Right ventricle myocardium superior (tissue), 1 donor: ENCODE measurements around the gene ABHD6. TPM values are rescaled to one million over a fixed set of nuclear protein-coding genes. Genes with fewer than 3 reads are reported as not detected.
A peak's percentile ranks its signal among the peaks of the same experiment; 100 is the strongest.
"Not testable (repeated sequence)": the region's sequence is repeated elsewhere in the genome, so short reads cannot be mapped to it uniquely, and the experiment has no call there.

Source experiments
- ATAC-seq: fragments of 200-7000 bp; cut with Tn5 transposase; one replicate; pipeline ENCODE4 v1.9.1; 2020; ENCODE audit warnings: mild to moderate bottlenecking; ENCODE audit not compliant: poor library complexity
- DNase-seq: peaks from one replicate; pipeline ENCODE4 v3.0.0-alpha.2; 2020
- intact Hi-C: fragments of 100-400 bp; cut with DNase I; formaldehyde crosslinking; loops from one replicate; pipeline ENCODE4 v1.11.2; 2022
- total RNA-seq: library from RNA; stranded (reverse); fragmentation: NEBNext Ultra II Directional; extraction: Animal tissue kit (Norgen Biotek cat#: 25700); gene quantifications from one replicate; pipeline ENCODE4 v1.2.1, GENCODE V29; 2021
- donor health status: DM: no; HTN: yes; CAD: no; lungs with severe emphysema.

Gene ABHD6
- total RNA-seq, 1 donor from 2014 or later, result 8.3 TPM

DNA sequence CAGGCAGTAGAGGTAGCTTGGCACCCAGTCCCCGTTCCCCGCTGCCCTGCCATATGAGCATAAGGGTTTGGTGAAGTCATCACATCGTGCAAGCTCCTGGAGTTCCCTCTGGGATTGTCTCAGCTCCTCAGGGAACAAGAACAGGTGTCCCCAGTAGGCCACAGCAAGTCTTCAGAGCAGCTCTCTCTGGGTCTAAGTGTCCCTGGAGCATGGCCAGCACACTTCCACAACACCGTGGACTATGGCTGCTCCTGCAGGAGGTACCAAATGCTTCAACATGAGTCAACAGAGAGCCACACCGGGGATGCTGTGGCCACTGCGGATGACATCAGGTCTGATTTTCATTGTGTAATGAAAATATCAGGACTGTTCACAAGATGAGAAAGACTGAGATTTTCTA, 23.1 kb downstream of the ABHD6 start:
- intact Hi-C loops, result no loop called here
- no peak for DNase-seq
- ATAC-seq, result no peak

DNA sequence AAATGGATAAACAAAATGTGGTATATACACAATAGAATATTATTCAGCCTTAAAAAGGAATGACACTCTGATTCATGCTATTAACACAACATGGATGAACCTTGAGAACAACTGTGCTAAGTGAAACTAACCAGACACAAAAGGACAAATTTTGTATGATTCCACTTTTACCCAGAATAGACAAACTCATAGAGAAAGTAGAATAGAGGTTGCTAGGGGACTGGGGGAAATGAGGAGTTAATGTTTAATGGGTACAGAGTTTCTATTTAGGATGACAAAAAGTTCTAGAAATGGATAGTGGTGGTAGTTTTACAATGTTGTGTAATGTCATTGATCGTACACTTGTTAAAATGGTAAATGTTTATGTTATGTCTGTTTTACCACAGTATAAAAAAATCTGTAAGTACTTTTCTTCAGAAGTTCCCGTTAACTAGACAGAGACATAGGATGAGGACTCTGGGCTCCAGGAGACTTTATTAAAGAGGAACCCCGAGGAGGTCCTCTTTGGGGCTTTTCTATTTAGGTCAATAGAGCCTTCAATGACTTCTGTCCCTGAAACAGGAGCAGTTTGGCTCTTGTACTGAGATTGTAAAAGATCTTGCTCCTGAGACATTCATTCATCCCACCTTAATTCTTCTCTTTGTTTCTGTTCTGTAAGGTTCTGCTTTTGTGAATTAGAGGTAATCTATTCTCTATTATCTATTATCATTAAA, 24.5 kb downstream of the ABHD6 start:
- DNase-seq (no peak), ATAC-seq (no peak)
- intact Hi-C loops, result no loop called here

DNA sequence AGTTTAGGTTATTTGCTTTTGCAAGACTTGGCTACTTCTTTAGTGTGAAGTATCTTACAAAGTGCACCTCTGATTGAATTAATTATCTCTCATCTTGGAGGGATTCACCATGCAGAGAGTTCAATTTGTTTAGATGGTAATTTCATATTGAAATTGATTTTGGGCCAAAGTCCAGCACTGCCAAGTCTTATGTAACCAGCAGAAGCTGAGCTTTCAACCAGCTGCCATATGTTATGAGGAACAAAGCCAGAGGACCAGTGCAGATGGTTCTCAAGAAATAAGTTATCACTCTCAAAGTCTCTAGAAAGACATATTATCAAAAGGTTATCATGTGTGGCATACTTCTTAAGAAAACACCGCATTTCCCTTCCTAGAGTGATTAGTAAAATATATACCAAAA, 29.0 kb downstream of the ABHD6 start:
- ATAC-seq, result no peak
- no peak for DNase-seq
- intact Hi-C loops, result no loop called here

DNA sequence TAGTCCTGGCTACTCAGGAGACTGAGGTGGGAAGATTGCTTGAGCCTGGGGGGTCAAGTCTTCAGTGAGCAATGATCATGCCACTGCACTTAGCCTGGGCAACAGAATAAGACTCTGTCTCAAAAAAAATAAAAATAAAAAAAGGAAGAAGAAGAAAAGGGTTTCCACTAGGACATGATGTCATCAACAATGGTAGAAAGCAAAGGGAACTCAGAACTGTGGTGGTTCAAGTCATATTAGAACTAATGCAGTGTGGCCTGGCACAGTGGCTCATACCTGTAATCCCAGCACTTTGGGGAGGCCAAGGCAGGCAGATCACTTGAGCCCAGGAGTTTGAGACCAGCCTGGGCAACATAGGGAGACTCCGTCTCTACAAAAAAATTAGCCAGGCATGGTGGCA, 30.0 kb downstream of the ABHD6 start:
- DNase-seq, ATAC-seq, intact Hi-C loops: not testable (repeated sequence)

DNA sequence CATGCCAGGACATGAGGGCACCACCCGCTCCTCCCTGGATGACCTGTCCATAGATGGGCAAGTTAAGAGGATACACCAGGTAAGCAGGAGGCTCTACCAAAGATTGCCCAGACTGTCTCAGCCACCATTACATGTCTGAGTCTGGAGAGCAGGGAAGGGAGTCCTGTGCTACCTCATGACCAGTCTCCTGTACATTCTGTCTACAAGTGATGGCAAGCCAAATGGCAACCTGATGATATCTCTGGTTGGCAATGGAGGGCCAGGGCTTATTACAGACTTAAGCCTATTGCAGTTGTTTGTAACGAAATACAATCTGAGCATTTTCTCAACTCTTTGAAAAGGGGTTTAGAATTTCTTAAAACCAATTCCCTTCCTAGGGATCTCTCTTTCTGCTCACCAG, 31.8 kb downstream of the ABHD6 start:
- intact Hi-C loops, result no loop called here
- ATAC-seq (no peak), DNase-seq (no peak)

DNA sequence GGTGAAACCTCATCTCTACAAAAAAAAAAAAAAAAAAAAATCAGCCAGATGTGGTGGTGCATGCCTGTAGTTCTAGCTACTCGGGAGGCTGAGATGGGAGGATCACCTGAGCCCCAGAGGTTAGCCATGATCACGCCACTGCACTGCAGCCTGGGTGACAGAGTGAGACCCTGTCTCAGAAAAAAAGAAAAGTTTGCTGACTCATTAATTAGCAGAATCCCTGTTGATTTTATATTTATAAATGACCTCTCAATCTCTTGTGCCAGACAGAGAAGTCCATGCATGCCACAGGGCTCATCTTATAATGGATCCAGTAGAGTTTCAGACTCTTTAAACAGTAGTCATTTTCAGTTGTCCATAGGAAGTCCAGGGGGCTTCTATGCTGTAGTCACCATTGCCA, 32.9 kb downstream of the ABHD6 start:
- DNase-seq (no peak), ATAC-seq (no peak)
- intact Hi-C loops, result no loop called here

DNA sequence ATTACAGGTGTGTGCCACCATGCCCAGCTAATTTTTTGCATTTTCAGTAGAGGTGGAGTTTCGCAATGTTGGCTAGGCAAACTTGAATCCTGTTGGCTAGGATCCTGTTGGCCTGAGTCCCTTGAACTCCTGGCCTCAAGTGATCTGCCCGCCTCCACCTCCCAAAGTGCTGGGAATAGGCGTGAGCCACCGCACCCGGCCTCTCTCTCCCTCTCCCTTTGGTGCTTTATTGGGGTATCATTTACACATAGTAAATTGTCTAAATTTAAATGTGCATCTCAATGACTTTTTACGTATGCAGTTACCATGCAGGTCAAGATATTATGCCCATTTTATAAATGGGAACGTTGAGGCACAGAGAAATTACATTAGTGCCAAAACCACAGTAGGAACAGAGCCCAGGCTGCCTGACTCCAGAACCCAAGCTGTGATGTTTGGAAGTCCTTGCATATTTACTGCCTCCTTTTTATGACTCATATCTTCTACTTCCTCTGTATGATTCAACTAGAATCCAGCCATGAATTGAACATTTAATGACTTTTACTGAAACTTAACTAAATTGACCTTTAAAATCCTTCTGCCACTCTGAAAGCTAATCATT, 34.4 kb downstream of the ABHD6 start:
- ATAC-seq (no peak), DNase-seq (no peak)

DNA sequence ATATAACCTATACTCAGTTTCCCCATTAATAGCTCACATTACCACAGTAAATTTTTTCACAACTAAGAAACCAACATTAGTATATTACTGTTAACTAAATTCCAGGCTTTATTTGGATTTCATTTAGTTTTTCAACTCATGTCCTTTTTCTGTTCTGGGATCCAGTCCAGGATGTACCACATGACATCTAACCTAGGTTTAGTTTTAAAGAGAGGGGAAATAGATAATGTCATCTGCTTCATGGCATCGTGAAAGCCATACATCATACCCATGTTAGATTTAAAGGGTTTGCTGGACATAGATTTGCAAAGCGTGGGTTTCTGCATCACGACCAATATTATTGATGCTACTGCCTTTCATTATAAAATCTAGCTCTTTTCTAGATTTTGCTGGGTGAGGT, 35.3 kb downstream of the ABHD6 start:
- DNase-seq (no peak), ATAC-seq (no peak)
- intact Hi-C loops, result no loop called here

More for the DNA sequence above, 34.4 kb downstream of the ABHD6 start:
- intact Hi-C loops, result no loop called here

DNA sequence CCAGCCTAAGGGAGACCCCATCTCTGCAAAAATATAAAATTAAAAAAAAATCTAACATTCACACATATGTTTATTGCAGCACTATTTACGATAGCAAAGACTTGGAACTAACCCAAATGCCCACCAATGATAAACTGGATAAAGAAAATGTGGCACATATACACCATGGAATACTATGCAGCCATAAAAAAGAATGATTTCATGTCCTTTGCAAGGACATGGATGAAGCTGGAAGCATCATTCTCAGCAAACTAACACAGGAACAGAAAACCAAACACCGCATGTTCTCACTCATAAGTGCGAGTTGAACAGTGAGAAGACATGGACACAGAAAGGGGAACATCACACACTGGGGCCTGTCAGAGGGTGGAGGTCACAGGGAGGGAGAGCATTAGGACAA, 35.8 kb downstream of the ABHD6 start:
- ATAC-seq, DNase-seq, intact Hi-C loops: not testable (repeated sequence)

DNA sequence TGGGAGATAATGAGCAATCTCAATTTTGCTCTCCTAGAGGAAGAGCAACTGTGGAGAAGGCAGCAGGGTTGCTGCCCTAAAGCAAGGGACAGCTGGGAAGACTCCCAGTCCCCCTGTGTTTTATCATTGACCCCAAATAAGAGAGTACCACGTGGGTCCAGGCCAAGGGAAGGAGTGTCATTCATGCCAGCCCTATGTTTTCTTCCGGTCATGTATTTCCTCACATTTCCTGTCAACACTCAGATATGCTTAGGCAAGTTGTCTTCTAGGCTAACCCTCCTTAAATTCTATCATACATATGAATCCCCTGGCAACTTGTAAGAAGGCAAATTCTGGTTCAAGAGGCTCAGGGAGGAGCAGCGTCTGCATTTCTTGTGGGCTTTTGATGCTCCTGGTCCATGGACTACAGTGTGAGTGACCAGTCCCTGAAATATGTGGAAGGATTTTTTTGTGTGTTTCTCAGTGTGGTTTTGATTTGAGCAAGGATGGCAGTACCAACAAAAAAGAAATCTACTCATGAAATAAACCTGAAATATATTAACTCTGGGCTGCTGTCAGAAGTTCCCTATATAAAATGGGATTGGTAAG, 36.5 kb downstream of the ABHD6 start:
- DNase-seq, result no peak
- no peak for ATAC-seq
- intact Hi-C loops, result no loop called here

DNA sequence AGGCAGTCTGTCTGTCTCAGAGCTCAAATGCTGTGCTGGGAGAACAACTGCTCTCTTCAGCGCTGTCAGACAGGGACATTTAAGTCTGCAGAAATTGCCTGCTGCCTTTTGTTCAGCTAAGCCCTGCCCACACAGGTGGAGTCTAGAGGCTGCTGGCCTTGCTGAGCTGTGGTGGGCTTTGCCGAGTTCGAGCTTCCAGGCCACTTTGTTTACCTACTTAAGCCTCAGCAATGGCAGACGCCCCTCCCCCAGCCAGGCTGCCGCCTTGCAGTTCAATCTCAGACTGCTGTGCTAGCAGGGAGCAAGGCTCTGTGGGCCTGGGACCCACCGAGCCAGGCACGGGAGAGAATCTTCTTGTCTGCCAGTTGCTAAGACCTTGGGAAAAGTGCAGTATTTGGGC, 43.5 kb downstream of the ABHD6 start:
- intact Hi-C loops, result loop anchor here (10.0 kb wide), 1 partner anchor 46 kb away; the partner anchor contains the start of gene ABHD6
- no peak for DNase-seq
- no peak for ATAC-seq

DNA sequence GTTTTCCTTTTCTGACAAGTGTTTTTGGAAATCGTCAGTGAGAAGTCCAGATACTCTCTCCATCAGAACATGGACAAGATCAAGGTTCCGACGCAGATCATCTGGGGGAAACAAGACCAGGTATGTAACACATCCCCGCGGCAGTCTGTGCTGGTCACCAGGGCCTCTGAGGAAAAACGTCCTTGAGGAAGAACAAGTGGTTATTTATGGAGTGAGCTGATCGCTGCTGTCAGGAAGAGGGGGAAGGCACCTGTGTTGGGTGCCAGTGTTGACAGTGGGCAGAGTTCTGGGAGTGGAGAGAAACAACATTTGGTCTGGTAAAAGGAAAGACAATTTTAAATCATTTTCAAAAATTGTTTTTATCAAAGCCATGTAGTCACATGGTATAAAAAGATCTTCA, 47.7 kb downstream of the ABHD6 start:
- intact Hi-C loops, result loop anchor here (10.0 kb wide), 1 partner anchor 51 kb away; the partner anchor contains the start of gene ABHD6
- ATAC-seq (peak; percentile 88), DNase-seq (no peak)

DNA sequence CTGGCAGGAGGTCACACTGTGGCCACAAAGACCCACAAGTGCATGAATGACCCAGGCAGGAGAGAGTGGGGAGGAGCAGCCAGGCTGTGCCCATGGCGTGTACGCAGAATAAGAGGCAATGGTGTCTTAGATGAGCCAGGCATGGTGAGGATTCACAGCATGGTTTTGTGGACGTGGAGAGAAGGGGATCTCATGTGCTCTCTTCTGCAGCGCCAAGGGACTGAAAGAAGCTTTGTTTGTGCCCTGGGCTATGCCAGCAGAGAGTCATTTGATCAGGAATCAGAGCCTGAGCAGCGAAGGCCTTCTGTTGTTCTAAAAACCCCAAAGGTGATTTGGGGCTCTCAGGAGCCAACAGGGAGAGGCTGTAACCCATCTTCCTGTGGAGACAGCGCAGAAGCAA, 49.8 kb downstream of the ABHD6 start:
- no peak for ATAC-seq
- intact Hi-C loops, result loop anchor here (10.0 kb wide), 1 partner anchor 53 kb away; the partner anchor contains the start of gene ABHD6
- DNase-seq, result no peak

DNA sequence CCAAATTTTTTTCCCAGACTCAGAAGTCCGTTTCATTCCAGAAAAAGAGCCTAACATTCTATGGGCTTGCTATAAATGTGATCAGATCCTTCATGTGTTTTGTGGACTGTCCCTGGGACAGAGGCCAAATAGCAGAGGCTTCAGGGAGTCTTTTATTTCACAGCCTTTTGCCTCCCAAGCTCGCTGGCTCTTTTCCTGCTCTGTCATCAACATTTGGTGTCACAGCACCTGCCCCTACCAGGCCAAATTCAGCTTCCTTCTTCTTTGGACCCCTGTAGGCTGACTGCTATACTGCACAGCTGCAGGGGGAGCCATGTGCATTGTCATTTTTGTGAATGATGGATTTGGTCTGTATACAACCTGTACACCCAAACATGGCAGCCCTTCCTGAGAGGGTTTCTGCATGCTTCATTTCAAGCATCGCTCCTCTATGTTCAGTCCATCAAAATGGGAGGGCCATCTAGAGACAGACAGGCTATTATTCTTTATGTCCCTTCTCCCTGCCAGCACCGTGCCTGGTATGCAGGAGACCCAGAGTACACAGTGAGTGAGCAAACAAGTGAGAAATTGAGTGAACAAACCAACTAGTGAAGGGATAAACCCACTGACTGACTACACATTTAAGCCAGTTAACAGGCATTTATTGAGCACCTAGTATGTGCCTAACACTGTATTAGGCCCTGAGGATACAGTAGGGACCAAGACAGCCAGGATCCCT, 50.6 kb downstream of the ABHD6 start:
- DNase-seq, result no peak
- ATAC-seq, result peak; percentile 59
- intact Hi-C loops, result loop anchor here (10.0 kb wide), 1 partner anchor 53 kb away; the partner anchor contains the start of gene ABHD6

DNA sequence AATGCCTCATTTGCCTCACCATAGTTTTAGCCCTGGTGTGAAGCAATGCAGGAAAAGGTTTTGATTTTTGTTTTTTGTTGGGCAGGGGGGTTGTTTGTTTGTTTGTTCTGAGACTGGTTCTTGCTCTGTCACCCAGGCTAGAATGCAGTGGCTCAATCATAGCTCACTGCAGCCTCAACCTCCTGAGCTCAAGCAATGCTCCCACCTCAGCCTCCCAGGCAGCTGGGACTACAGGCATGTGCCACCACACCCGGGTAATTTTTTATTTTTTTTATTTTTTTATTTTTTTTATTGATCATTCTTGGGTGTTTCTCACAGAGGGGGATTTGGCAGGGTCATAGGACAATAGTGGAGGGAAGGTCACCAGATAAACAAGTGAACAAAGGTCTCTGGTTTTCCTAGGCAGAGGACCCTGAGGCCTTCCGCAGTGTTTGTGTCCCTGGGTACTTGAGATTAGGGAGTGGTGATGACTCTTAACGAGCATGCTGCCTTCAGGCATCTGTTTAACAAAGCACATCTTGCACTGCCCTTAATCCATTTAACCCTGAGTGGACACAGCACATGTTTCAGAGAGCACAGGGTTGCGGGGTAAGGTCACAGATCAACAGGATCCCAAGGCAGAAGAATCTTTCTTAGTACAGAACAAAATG, 51.5 kb downstream of the ABHD6 start:
- intact Hi-C loops, result loop anchor here (10.0 kb wide), 1 partner anchor 54 kb away; the partner anchor contains the start of gene ABHD6
- ATAC-seq, DNase-seq: not testable (repeated sequence)

DNA sequence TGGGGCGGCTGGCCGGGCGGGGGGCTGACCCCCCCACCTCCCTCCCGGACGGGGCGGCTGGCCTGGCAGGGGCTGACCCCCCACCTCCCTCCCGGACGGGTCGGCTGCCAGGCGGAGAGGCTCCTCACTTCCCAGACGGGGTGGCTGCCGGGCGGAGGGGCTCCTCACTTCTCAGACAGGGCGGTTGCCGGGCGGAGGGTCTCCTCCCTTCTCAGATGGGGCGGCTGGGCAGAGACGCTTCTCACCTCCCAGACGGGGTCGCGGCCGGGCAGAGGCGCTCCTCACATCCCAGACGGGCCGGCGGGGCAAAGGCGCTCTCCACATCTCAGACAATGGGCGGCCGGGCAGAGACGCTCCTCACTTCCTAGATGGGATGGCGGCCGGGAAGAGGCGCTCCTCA, 52.9 kb downstream of the ABHD6 start:
- intact Hi-C loops, ATAC-seq, DNase-seq: not testable (repeated sequence)

DNA sequence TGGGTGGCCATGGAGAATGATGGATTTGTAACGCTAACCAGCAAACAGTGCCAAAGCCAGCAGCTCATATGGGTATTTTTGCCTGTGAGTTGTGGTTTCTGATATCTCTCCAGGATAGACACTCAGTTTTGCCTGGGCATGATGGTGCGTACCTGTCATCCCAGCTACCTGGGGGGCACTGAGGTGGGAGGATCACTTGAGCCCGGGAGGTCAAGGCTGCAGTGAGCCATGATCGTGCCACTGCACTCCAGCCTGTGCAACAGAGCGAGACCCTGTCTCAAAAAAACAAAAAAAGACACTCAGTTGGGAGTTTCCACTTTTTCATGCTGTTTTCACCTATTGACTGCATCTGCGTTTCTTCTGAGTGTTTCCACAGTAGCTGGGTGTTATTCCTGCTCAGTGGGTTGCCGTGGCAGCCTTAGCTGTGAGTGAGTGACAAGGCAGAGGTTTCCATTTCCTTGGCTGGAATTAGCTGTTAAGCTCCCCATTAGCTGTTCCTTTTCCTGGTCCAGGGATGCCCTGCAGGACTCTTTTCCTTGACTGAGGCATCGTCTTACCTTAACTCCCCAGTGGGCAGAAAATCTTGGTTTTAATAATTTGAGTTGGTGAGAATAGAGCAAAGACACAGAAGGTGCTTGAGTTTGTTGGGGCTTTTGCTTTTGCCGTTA, 54.2 kb downstream of the ABHD6 start:
- ATAC-seq (no peak), DNase-seq (no peak)
- intact Hi-C loops, result no loop called here

DNA sequence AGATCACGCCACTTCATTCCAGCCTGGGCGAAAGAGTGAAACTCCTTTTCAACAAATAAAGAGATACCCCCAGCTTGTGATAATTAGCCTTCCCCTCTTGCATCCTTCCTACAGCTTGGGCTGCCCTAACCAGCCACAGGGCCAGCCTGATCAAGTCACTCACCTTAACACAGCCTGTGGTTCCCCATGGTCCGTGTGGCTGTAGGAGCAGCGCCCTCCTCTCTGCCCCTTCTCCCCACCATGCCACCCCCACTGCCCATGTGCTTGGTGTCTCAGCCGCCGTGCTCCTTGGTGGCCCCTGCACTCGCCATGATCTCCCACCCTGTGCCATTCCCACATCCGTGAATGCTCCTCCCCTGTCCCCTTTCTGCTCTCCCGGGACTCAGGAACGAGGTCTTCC, 55.3 kb downstream of the ABHD6 start:
- intact Hi-C loops, result no loop called here
- DNase-seq (no peak), ATAC-seq (no peak)
